NCI-H226 (cell line): ENCODE data around the gene GCNT1.
"Not testable (repeated sequence)": the region's sequence is repeated elsewhere in the genome, so short reads cannot be mapped to it uniquely, and the experiment has no call there.

Source experiments
- DNase-seq: peaks from one replicate; pipeline ENCODE4 v3.0.0-alpha.2; 2015

The GCNT1 gene

GRCh38 chr9:76493496-76493895 is 34.5 kb downstream of the GCNT1 start:
- peak; percentile 20 for DNase-seq

- DNase-seq, result no peak
Measured at GRCh38 chr9:76500061-76500460, 41.1 kb downstream of the GCNT1 start.

GRCh38 chr9:76502746-76503145 is 43.8 kb downstream of the GCNT1 start:
- DNase-seq, result no peak

GRCh38 chr9:76510041-76510440 is 51.1 kb downstream of the GCNT1 start:
- no peak for DNase-seq

- DNase-seq, result no peak
Measured at GRCh38 chr9:76510446-76510845, 51.5 kb downstream of the GCNT1 start.

- DNase-seq, result peak; percentile 15
Measured at GRCh38 chr9:76512826-76513225, 53.8 kb downstream of the GCNT1 start.

GRCh38 chr9:76516350-76516749 is 57.4 kb downstream of the GCNT1 start:
- DNase-seq, result no peak

- DNase-seq, result no peak
Measured at GRCh38 chr9:76516871-76517270, 57.9 kb downstream of the GCNT1 start.

- no peak for DNase-seq
Measured at GRCh38 chr9:76519075-76519835, 60.3 kb downstream of the GCNT1 start.

GRCh38 chr9:76521244-76521681 is 62.3 kb downstream of the GCNT1 start:
- DNase-seq, result no peak

GRCh38 chr9:76521906-76522305 is 62.9 kb downstream of the GCNT1 start:
- no peak for DNase-seq

GRCh38 chr9:76523617-76524200 is 64.7 kb downstream of the GCNT1 start:
- DNase-seq, result not testable (repeated sequence)

- DNase-seq, result no peak
Measured at GRCh38 chr9:76525196-76525595, 66.2 kb downstream of the GCNT1 start.

GRCh38 chr9:76526026-76526425 is 67.0 kb downstream of the GCNT1 start:
- DNase-seq, result no peak

GRCh38 chr9:76528056-76528455 is 69.1 kb downstream of the GCNT1 start:
- no peak for DNase-seq

GRCh38 chr9:76528642-76529190 is 69.7 kb downstream of the GCNT1 start:
- DNase-seq, result no peak

- no peak for DNase-seq
Measured at GRCh38 chr9:76529653-76530052, 70.7 kb downstream of the GCNT1 start.

- DNase-seq, result no peak
Measured at GRCh38 chr9:76530458-76531110, 71.6 kb downstream of the GCNT1 start.

GRCh38 chr9:76531231-76531780 is 72.3 kb downstream of the GCNT1 start:
- no peak for DNase-seq

- not testable (repeated sequence) for DNase-seq
Measured at GRCh38 chr9:76532877-76533276, 73.9 kb downstream of the GCNT1 start.

- peak; percentile 46 for DNase-seq
Measured at GRCh38 chr9:76534026-76534425, 75.0 kb downstream of the GCNT1 start.

- no peak for DNase-seq
Measured at GRCh38 chr9:76537150-76537646, 78.2 kb downstream of the GCNT1 start.

- no peak for DNase-seq
Measured at GRCh38 chr9:76539180-76539579, 80.2 kb downstream of the GCNT1 start.
